ENCODE results near the gene NPFF. TPM values are rescaled to one million over a fixed set of nuclear protein-coding genes. Genes with fewer than 3 reads are reported as not detected.

NPFF gene
- total RNA-seq, 1 experiment from 2014 or later, result not detected

- no peaks in the 10 kb centered on the region for H3K79me2 ChIP-seq (ENCODE audit: low read depth)
These were observed 17.9 kb downstream of the NPFF start for GRCh38 chr12:53489242-53489864.

DNA sequence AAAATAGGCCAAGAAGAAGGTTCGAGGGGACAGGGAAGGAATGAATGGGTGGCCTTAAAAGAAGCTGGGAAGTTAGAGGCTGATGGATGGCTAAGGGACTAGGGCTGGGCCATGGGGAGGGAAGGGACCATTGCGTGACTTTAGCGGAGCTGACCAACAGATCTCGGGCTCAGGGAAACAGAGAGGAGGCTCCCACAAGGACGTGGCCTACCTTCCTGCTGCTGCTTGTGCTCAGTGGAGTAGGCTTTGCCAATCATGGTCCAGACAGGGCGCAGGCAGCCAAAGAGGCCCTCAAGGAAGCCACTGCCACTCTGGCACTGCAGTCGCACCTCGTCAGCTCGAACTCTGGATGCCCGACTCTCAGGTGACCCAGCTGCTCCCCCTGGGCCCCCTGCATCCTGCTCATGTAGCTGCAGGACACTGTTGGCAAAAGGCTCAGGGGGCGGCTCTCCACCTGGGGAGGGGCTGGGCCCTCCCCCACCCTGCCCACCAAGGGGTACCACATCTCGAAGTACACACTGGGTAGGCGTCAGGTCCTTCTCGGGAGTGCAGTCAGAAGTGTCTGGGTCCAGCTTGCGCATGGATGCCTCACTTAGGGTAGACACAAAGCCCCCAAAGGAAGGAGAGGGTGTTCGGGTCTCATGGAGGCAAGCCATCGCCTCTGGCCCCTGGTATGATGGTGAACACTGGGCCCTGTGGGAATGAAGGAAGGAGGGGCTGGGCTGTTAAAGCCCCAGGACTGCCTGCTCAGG is 20.4 kb downstream of the NPFF start:
- H3K36me3 ChIP-seq (ENCODE audit: low read depth), result no peaks in the 10 kb centered on the region
- no peak overlapping the region for H3K27ac ChIP-seq
- no TSS peak for BruUV-seq (replicated peaks)
- ChIA-PET POLR2A (ENCODE audit: unreplicated experiment) (no interaction called here), CTCF (no interaction called here)
- H2AFZ ChIP-seq, result no peak overlapping the region
- no peaks in the 10 kb centered on the region for H3K9me2 ChIP-seq (ENCODE audit: insufficient read depth)
- H3K4me2 ChIP-seq, result no peak overlapping the region
- peaks cover 40% of the 10 kb centered on the region for H3F3A ChIP-seq (ENCODE audit: insufficient read depth, low read depth)
- H3K9me3 ChIP-seq (ENCODE audit: insufficient read depth, low read depth), result no peaks in the 10 kb centered on the region
- no peaks in the 10 kb centered on the region for H3K79me2 ChIP-seq (ENCODE audit: low read depth)
- H3K27me3 ChIP-seq (ENCODE audit: insufficient read depth, low read depth), result no peaks in the 10 kb centered on the region
- intact Hi-C loops (cut with micrococcal nuclease; ENCODE audit: unreplicated experiment), result no loop called here
- peak in 1 of 2 experiments; percentile 32 for DNase-seq
- no peak overlapping the region for H3K4me3 ChIP-seq
- peaks cover 15% of the 10 kb centered on the region for H4K20me1 ChIP-seq (ENCODE audit: insufficient read depth)
- no peak for TF ChIP-seq EZH2 (IDR thresholded peaks at IDR 0.05; ENCODE audit: low read depth)
- no peak for TF ChIP-seq CTCF (conservative IDR thresholded peaks at IDR 0.05)
- no peaks in the 10 kb centered on the region for H3K4me1 ChIP-seq (replicated peaks; ENCODE audit: insufficient read depth)

More at GRCh38 chr12:53489242-53489864, 17.9 kb downstream of the NPFF start:
- no peaks in the 10 kb centered on the region for H3K36me3 ChIP-seq (ENCODE audit: low read depth)
- TF ChIP-seq EZH2 (IDR thresholded peaks at IDR 0.05; ENCODE audit: low read depth), result no peak
- ChIA-PET CTCF (no interaction called here), POLR2A (ENCODE audit: unreplicated experiment) (no interaction called here)
- no peak overlapping the region for H3K4me2 ChIP-seq
- H3F3A ChIP-seq (ENCODE audit: insufficient read depth, low read depth), result peaks cover 24% of the 10 kb centered on the region
- intact Hi-C loops (cut with micrococcal nuclease; ENCODE audit: unreplicated experiment), result no loop called here
- no peaks in the 10 kb centered on the region for H3K9me3 ChIP-seq (ENCODE audit: insufficient read depth, low read depth)
- no peaks in the 10 kb centered on the region for H3K27me3 ChIP-seq (ENCODE audit: insufficient read depth, low read depth)
- BruUV-seq (replicated peaks), result no TSS peak
- peaks cover 14% of the 10 kb centered on the region; the same call in 1 of the 2 replicates for H3K4me1 ChIP-seq (replicated peaks; ENCODE audit: insufficient read depth)
- no peaks in the 10 kb centered on the region for H3K9me2 ChIP-seq (ENCODE audit: insufficient read depth)
- no peaks in the 10 kb centered on the region for H4K20me1 ChIP-seq (ENCODE audit: insufficient read depth)
- no peak for DNase-seq
- H3K27ac ChIP-seq, result no peak overlapping the region
- no peak overlapping the region for H2AFZ ChIP-seq
- H3K4me3 ChIP-seq, result no peak overlapping the region

DNA sequence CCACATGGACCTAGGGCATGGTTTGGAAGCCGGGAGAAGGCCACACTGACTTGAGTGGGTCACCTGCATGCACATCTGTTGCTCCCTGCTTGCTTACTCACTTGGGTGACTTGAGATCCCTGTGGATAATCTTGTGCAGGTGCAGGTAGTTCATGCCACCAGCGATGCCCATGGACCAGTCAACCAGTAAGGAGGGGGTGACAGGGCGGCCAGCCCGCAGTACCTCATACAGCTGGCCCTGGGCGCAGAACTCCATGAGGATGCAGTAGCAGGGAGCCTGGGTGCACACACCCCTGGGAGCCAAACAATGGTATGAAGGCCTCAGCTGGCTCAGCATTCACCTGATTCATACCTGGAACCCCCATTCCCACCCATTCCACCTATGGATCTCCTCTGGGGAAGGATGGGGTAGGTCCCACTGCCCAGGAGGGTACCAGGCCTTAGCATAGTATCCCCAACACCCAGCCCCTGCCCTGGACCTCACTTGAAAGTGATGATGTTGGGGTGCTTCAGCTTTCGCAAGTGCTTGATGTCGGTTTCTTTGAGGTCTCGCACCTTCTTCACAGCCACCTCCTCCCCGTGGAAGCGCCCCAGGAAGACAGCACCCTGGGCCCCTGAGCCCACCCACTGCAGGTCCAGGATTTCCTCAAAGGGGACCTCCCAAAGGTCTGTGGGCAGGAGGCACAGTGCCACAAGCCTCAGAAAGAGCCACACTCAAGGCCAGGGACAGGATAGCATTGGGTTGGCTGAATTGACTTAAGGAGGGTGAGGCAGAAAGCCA is 21.1 kb downstream of the NPFF start:
- CTCF ChIA-PET, result no interaction called here
- Histone ChIP-seq H3K4me2 (no peak overlapping the region), H3K27me3 (ENCODE audit: insufficient read depth, low read depth) (no peaks in the 10 kb centered on the region), H3K4me1 (replicated peaks; ENCODE audit: insufficient read depth) (no peaks in the 10 kb centered on the region), H3K9me3 (ENCODE audit: insufficient read depth, low read depth) (no peaks in the 10 kb centered on the region), H3F3A (ENCODE audit: insufficient read depth, low read depth) (peaks cover 47% of the 10 kb centered on the region), H3K27ac (no peak overlapping the region), H3K36me3 (ENCODE audit: low read depth) (no peaks in the 10 kb centered on the region), H3K9me2 (ENCODE audit: insufficient read depth) (no peaks in the 10 kb centered on the region), H2AFZ (no peak overlapping the region), H3K79me2 (ENCODE audit: low read depth) (no peaks in the 10 kb centered on the region), H4K20me1 (ENCODE audit: insufficient read depth) (peaks cover 23% of the 10 kb centered on the region), H3K4me3 (no peak overlapping the region)
- TF ChIP-seq CTCF (conservative IDR thresholded peaks at IDR 0.05), result no peak
- no peak for TF ChIP-seq EZH2 (IDR thresholded peaks at IDR 0.05; ENCODE audit: low read depth)
- intact Hi-C loops (cut with micrococcal nuclease; ENCODE audit: unreplicated experiment), result no loop called here
- DNase-seq, result peak in 1 of 2 experiments; percentile 34
- POLR2A ChIA-PET (ENCODE audit: unreplicated experiment), result interaction anchor here (0.5 kb wide), 1 partner anchor 9 kb away, joined by 16 read pairs; no protein-coding TSS in a partner anchor
- no TSS peak for BruUV-seq (replicated peaks)

Measured in PC-9 (cell line).